OCI-LY7 (cell line): ENCODE measurements around the gene CSNK1E. TPM values are rescaled to one million over a fixed set of nuclear protein-coding genes. Genes with fewer than 3 reads are reported as not detected.
A peak's percentile ranks its signal among the peaks of the same experiment; 100 is the strongest.
"Not testable (repeated sequence)": the region's sequence is repeated elsewhere in the genome, so short reads cannot be mapped to it uniquely, and the experiment has no call there.

Experiments used
- Bru-seq: library from RNA; stranded (reverse); fragments of 400-500 nt; gene quantifications from one replicate; lab custom pipeline; 2021; lab: Mats Ljungman, UMichigan
- BruChase-seq, 2 experiments: library from RNA; stranded (reverse); fragments of 400-500 nt; gene quantifications; one replicate each; lab custom pipeline; 2021; lab: Mats Ljungman, UMichigan
- BruUV-seq: library from RNA; stranded (reverse); fragments of 400-500 nt; replicated peaks from 2 replicates; lab custom pipeline; 2021; lab: Mats Ljungman, UMichigan
- CTCF ChIA-PET: fragments of 300-600 bp; sonication (Branson Sonifier 250); formaldehyde crosslinking; loops from one replicate; lab custom pipeline; 2022; ENCODE audit warnings: antibody characterized with exemption; ENCODE audit not compliant: unreplicated experiment; lab: Charles Lee
- POLR2A ChIA-PET: fragments of 300-600 bp; sonication (Branson Sonifier 250); formaldehyde crosslinking; loops from one replicate; lab custom pipeline; 2022; ENCODE audit warnings: antibody characterized with exemption; lab: Charles Lee
- DNase-seq: peaks from one replicate; pipeline ENCODE4 v3.0.0-alpha.2; 2015; ENCODE audit warnings: low spot score
- H2AFZ ChIP-seq: fragments of 200-600 bp; sonication (generic), shearing (Covaris generic); 2 replicates; pipeline ENCODE4 v1.6.1; 2014; ENCODE audit warnings: mild to moderate bottlenecking, antibody characterized with exemption, low read length, moderate library complexity
- H3K27ac ChIP-seq: fragments of 200-600 bp; sonication (generic); 2 replicates; pipeline ENCODE4 v1.5.1; 2014; ENCODE audit warnings: mixed run types, low read depth, mild to moderate bottlenecking, moderate library complexity, low read length, inconsistent platforms; ENCODE audit not compliant: poor library complexity, severe bottlenecking
- H3K36me3 ChIP-seq: fragments of 200-600 bp; sonication (generic); 2 replicates; pipeline ENCODE4 v1.6.1; 2014; ENCODE audit warnings: mild to moderate bottlenecking, antibody characterized with exemption, low read length, moderate library complexity, mixed read lengths; ENCODE audit not compliant: insufficient read depth
- H3K4me1 ChIP-seq: fragments of 200-600 bp; sonication (generic); 2 replicates; pipeline ENCODE4 v1.5.1; 2014; ENCODE audit warnings: mild to moderate bottlenecking, low read length; ENCODE audit not compliant: insufficient read depth, poor library complexity, severe bottlenecking
- H3K4me2 ChIP-seq: fragments of 200-600 bp; sonication (generic); 2 replicates; pipeline ENCODE4 v1.6.1; 2014; ENCODE audit warnings: mild to moderate bottlenecking, low read length
- H3K4me3 ChIP-seq: fragments of 200-600 bp; sonication (generic); 2 replicates; pipeline ENCODE4 v1.5.1; 2014; ENCODE audit warnings: mild to moderate bottlenecking, low read depth, low read length; ENCODE audit not compliant: poor library complexity, severe bottlenecking
- H3K79me2 ChIP-seq: fragments of 200-600 bp; sonication (generic); 2 replicates; pipeline ENCODE4 v1.6.1; 2016; ENCODE audit warnings: low read depth, mild to moderate bottlenecking, low read length, moderate library complexity, mixed read lengths; ENCODE audit not compliant: insufficient read depth
- H3K9me2 ChIP-seq: fragments of 200-600 bp; sonication (generic); 2 replicates; pipeline ENCODE4 v1.6.1; 2016; ENCODE audit warnings: mild to moderate bottlenecking, low read length, mixed read lengths; ENCODE audit not compliant: insufficient read depth
- H3K9me3 ChIP-seq: fragments of 200-600 bp; sonication (generic); 2 replicates; pipeline ENCODE4 v1.6.1; 2014; ENCODE audit warnings: mild to moderate bottlenecking, mixed run types, low read length, mixed read lengths
- H4K20me1 ChIP-seq: fragments of 200-600 bp; sonication (generic); 2 replicates; pipeline ENCODE4 v1.6.1; 2014; ENCODE audit warnings: mild to moderate bottlenecking, antibody characterized with exemption, low read length, moderate library complexity, mixed read lengths; ENCODE audit not compliant: insufficient read depth
- CTCF ChIP-seq: fragments of 200-600 bp; sonication (generic); conservative IDR thresholded peaks from 2 replicates; pipeline ENCODE4 v1.5.1; 2014; ENCODE audit warnings: mild to moderate bottlenecking, antibody characterized with exemption, low read length, moderate library complexity, mixed read lengths
- EZH2phosphoT487 ChIP-seq: fragments of 200-600 bp; sonication (generic); IDR thresholded peaks from 2 replicates; pipeline ENCODE4 v1.6.1; 2018; ENCODE audit warnings: low read depth, borderline replicate concordance, mild to moderate bottlenecking, mixed run types, antibody characterized with exemption, low read length, moderate library complexity, mixed read lengths
- intact Hi-C: fragments of 100-400 bp; cut with micrococcal nuclease; formaldehyde crosslinking; loops from one replicate; pipeline ENCODE4 v1.10.0; 2022; ENCODE audit not compliant: unreplicated experiment
- long read RNA-seq: library from polyadenylated mRNA; stranded (forward); transcript quantifications from one replicate; pipeline ENCODE4 v2.0.0, GENCODE V29; 2022
- total RNA-seq, 2 experiments: library from RNA; depleted of rRNA in 1 of 2; stranded (reverse); fragments of >200 nt in 1 of 2; shearing (Covaris generic) in 1 of 2; gene quantifications; 2 replicates each; pipeline ENCODE4 v1.2.3, GENCODE V29; 2014 to 2022

Gene CSNK1E
- total RNA-seq (2014; rRNA removed; shearing (Covaris generic)) (152 and 182 TPM in 2 replicates), total RNA-seq (2022) (203 and 211 TPM in 2 replicates), Bru-seq, nascent RNA (percentile 80 among the genes with signal in this experiment), BruChase-seq, experiment 1, labeled RNA remaining after a 6-hour chase (percentile 95 among the genes with signal in this experiment), BruChase-seq, experiment 2, labeled RNA remaining after a 2-hour chase (percentile 96 among the genes with signal in this experiment)
- long read RNA-seq, transcript CSNK1E-203 (11 exons, 2,791 nt), result major isoform, 120 of 208 reads
- long read RNA-seq, transcript CSNK1E-204 (10 exons, 1,580 nt), result minor isoform, 13 of 208 reads
- long read RNA-seq, partial matches to known transcripts, result 33 of 208 reads
- long read RNA-seq, other reads (novel, unspliced or antisense), result 40 of 208 reads

- BruUV-seq, result no TSS peak
- H3K79me2 ChIP-seq, result peaks cover 46% of the 10 kb centered on the region
- H3K36me3 ChIP-seq, result peaks cover 19% of the 10 kb centered on the region
- intact Hi-C loops, result loop anchor here (5.0 kb wide), 3 partner anchors 55 to 115 kb away; partner anchors contain the start of gene MAFF
- peak within 1 kb of the TSS; percentile 82 for H3K4me3 ChIP-seq
- TF ChIP-seq EZH2phosphoT487 (no peak), CTCF (no peak)
- H3K27ac ChIP-seq, result peak within 1 kb of the TSS; percentile 77
- DNase-seq, result peak; percentile 79
- peaks cover 18% of the 10 kb centered on the region; the same call in 1 of the 2 replicates for H4K20me1 ChIP-seq
- ChIA-PET POLR2A (no interaction called here), CTCF (no interaction called here)
- H2AFZ ChIP-seq, result peak within 1 kb of the TSS; percentile 61; the same call in 1 of the 2 replicates
- H3K9me2 ChIP-seq, result no peaks in the 10 kb centered on the region
- H3K4me1 ChIP-seq, result peaks cover 45% of the 10 kb centered on the region
- H3K9me3 ChIP-seq, result no peaks in the 10 kb centered on the region
- peak within 1 kb of the TSS; percentile 85 for H3K4me2 ChIP-seq
Measured at GRCh38 chr22:38317122-38317994, at the start of gene CSNK1E. CSNK1E (minus strand) TSS chr22:38317433; CDS start chr22:38314157, 3,276 bp downstream.

DNA sequence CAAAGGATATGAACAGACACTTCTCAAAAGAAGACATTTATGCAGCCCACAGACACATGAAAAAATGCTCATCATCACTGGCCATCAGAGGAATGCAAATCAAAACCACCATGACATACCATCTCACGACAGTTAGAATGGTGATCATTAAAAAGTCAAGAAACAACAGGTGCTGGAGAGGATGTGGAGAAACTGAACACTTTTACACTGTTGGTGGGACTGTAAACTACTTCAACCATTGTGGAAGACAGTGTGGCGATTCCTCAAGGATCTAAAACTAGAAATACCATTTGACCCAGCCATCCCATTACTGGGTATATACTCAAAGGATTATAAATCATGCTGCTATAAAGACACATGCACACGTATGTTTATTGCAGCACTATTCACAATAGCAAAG lies 48.6 kb upstream of the CSNK1E start:
- H3K4me3 ChIP-seq, H4K20me1 ChIP-seq, H3K79me2 ChIP-seq, BruUV-seq, POLR2A ChIA-PET, H3K4me2 ChIP-seq, H3K9me2 ChIP-seq, DNase-seq, H3K27ac ChIP-seq, CTCF ChIA-PET, intact Hi-C loops, H2AFZ ChIP-seq, H3K9me3 ChIP-seq, H3K36me3 ChIP-seq: not testable (repeated sequence)
- peaks cover 16% of the 10 kb centered on the region for H3K4me1 ChIP-seq

- H3K9me3 ChIP-seq, H4K20me1 ChIP-seq, POLR2A ChIA-PET, DNase-seq, H3K4me3 ChIP-seq, H3K4me2 ChIP-seq, H3K79me2 ChIP-seq, H2AFZ ChIP-seq, H3K9me2 ChIP-seq, intact Hi-C loops, CTCF ChIA-PET, BruUV-seq, H3K27ac ChIP-seq: not testable (repeated sequence)
- Histone ChIP-seq H3K36me3 (peaks cover 12% of the 10 kb centered on the region), H3K4me1 (peaks cover 16% of the 10 kb centered on the region)
Measured at GRCh38 chr22:38365174-38365573, 47.9 kb upstream of the CSNK1E start.

- POLR2A ChIA-PET, H3K79me2 ChIP-seq, H4K20me1 ChIP-seq, DNase-seq, H3K4me3 ChIP-seq, H3K4me2 ChIP-seq, BruUV-seq, H3K9me3 ChIP-seq, H3K27ac ChIP-seq, intact Hi-C loops, H3K9me2 ChIP-seq, H2AFZ ChIP-seq, H3K4me1 ChIP-seq, CTCF ChIA-PET: not testable (repeated sequence)
- peaks cover 23% of the 10 kb centered on the region for H3K36me3 ChIP-seq
Measured at GRCh38 chr22:38360560-38360959, 43.3 kb upstream of the CSNK1E start.

DNA sequence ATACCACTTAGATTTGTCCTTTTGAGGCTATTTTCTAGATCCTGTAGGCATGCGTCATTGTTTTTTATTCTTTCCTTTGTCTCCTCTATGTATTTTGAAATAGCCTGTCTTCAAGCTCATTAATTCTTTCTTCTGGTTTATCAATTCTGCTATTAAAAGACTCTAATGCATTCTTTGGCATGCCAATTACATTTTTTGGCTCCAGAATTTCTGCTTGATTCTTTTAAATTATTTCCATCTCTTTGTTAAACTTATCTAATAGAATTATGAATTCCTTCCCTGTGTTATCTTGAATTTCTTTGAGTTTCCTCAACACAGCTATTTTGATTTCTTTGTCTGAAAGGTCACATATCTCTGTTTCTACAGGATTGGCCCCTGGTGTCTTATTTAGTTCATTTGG lies 42.6 kb upstream of the CSNK1E start:
- intact Hi-C loops, DNase-seq, POLR2A ChIA-PET, H4K20me1 ChIP-seq, H3K79me2 ChIP-seq, H3K4me2 ChIP-seq, H3K27ac ChIP-seq, H2AFZ ChIP-seq, H3K4me3 ChIP-seq, H3K9me3 ChIP-seq, BruUV-seq, H3K4me1 ChIP-seq, CTCF ChIA-PET, H3K9me2 ChIP-seq: not testable (repeated sequence)
- peaks cover 25% of the 10 kb centered on the region for H3K36me3 ChIP-seq
